ENCODE measurements around the gene PRKG1. TPM values are rescaled to one million over a fixed set of nuclear protein-coding genes. Genes with fewer than 3 reads are reported as not detected.

PRKG1 gene
- total RNA-seq, 1 donor = 19.5 TPM

GRCh38 chr10:51892965-51893658 lies 818.8 kb downstream of the PRKG1 start:
- Histone ChIP-seq H3K9me3 (ENCODE audit: low read depth, low read length) (no peaks in the 10 kb centered on the region), H3K27me3 (ENCODE audit: insufficient read depth, low read length) (no peaks in the 10 kb centered on the region), H4K20me1 (ENCODE audit: insufficient read depth, low read length) (no peaks in the 10 kb centered on the region), H2AFZ (ENCODE audit: low read length) (no peak overlapping the region), H3K4me3 (ENCODE audit: insufficient read depth, low read length) (no peak overlapping the region), H3K27ac (ENCODE audit: low read depth, low read length) (no peak overlapping the region), H3K4me2 (ENCODE audit: insufficient read depth, low read length) (no peak overlapping the region), H3K36me3 (ENCODE audit: insufficient read depth, low read length) (no peaks in the 10 kb centered on the region), H3K4me1 (ENCODE audit: insufficient read depth, low read length) (no peaks in the 10 kb centered on the region), H3K79me2 (ENCODE audit: insufficient read depth, low read length) (no peaks in the 10 kb centered on the region)
- no peak for DNase-seq (ENCODE audit: insufficient read length, low spot score, missing footprints)
- peak; percentile 42 for TF ChIP-seq CTCF (IDR thresholded peaks at IDR 0.05; ENCODE audit: extremely low read depth, low read depth, low read length)

DNA sequence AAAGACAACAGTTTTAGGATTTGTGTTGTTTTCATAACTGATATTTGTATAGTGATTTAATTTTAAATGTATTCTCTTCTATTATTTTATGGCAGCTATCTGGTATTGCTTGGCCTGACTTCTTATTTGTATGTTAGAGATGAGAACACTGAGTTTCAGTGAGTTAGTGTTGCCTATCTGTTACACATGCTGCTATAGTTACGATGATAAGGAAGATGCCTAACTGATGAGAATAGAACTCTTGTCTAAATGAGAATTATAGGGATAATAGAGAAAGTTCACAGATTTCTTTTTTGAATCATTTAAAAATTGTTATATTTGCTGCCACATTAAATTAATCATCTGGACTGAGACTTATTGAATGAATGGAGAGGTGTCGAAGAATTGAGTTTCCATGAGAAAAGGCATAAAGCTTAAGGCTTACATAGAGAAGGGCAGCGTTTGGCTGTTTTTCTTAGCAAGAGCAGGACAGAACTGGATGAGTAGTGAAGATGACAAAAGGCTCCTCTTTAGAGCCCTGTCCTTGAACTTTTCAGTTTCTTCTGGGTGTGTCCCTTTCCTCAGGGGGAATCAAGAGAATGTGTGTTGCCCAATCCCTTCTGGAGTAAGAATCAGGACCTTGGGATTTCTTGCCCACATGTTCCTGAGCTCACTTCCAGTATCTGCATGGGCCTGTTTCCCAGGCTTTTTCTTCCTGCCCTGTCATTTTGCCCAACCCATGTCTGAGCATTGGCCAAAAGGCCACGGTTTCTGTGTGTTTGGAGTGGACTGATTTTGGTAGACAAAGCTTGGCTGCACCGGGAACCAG lies 820.7 kb downstream of the PRKG1 start:
- no peaks in the 10 kb centered on the region for H3K9me3 ChIP-seq (ENCODE audit: low read depth, low read length)
- H3K27ac ChIP-seq (ENCODE audit: low read depth, low read length) = peak overlapping the region; percentile 80

DNA sequence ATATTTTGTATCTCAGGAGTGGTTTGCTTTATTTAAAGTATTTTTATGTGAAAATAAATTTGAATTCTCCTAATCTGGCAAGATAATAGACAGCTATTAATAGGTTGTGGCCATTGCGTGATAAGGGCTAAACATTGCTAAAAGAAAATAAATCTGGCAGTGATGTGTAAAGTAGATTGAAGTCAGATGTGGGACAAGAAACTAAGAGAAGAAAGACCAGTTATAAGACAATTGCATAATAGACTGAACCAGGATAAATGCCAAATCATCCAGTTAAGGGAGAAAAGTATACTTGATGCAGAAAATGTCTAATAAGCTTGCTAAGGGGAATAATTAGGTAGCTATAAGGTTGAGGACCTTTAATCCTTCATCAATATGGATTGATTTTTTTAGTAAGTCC lies 822.6 kb downstream of the PRKG1 start:
- H2AFZ ChIP-seq (ENCODE audit: low read length) = no peak overlapping the region
- H3K9me3 ChIP-seq (ENCODE audit: low read depth, low read length) = no peaks in the 10 kb centered on the region
- no peak for TF ChIP-seq CTCF (IDR thresholded peaks at IDR 0.05; ENCODE audit: extremely low read depth, low read depth, low read length)
- H3K79me2 ChIP-seq (ENCODE audit: insufficient read depth, low read length) = no peaks in the 10 kb centered on the region
- no peaks in the 10 kb centered on the region for H3K36me3 ChIP-seq (ENCODE audit: insufficient read depth, low read length)
- H3K4me3 ChIP-seq (ENCODE audit: insufficient read depth, low read length) = no peak overlapping the region
- H4K20me1 ChIP-seq (ENCODE audit: insufficient read depth, low read length) = no peaks in the 10 kb centered on the region
- no peaks in the 10 kb centered on the region for H3K27me3 ChIP-seq (ENCODE audit: insufficient read depth, low read length)
- no peaks in the 10 kb centered on the region for H3K4me1 ChIP-seq (ENCODE audit: insufficient read depth, low read length)
- H3K27ac ChIP-seq (ENCODE audit: low read depth, low read length) = no peak overlapping the region
- H3K4me2 ChIP-seq (ENCODE audit: insufficient read depth, low read length) = no peak overlapping the region
- no peak for DNase-seq (ENCODE audit: insufficient read length, low spot score, missing footprints)

More for the DNA sequence above, 820.7 kb downstream of the PRKG1 start:
- DNase-seq (ENCODE audit: insufficient read length, low spot score, missing footprints) = peak; percentile 72
- Histone ChIP-seq H3K4me1 (ENCODE audit: insufficient read depth, low read length) (no peaks in the 10 kb centered on the region), H3K36me3 (ENCODE audit: insufficient read depth, low read length) (no peaks in the 10 kb centered on the region), H2AFZ (ENCODE audit: low read length) (no peak overlapping the region), H3K4me2 (ENCODE audit: insufficient read depth, low read length) (no peak overlapping the region), H3K27me3 (ENCODE audit: insufficient read depth, low read length) (no peaks in the 10 kb centered on the region), H4K20me1 (ENCODE audit: insufficient read depth, low read length) (no peaks in the 10 kb centered on the region), H3K4me3 (ENCODE audit: insufficient read depth, low read length) (no peak overlapping the region), H3K79me2 (ENCODE audit: insufficient read depth, low read length) (no peaks in the 10 kb centered on the region)
- no peak for TF ChIP-seq CTCF (IDR thresholded peaks at IDR 0.05; ENCODE audit: extremely low read depth, low read depth, low read length)

GRCh38 chr10:51897560-51897959 lies 823.3 kb downstream of the PRKG1 start:
- no peaks in the 10 kb centered on the region for H3K9me3 ChIP-seq (ENCODE audit: low read depth, low read length)
- H4K20me1 ChIP-seq (ENCODE audit: insufficient read depth, low read length) = no peaks in the 10 kb centered on the region
- H3K4me2 ChIP-seq (ENCODE audit: insufficient read depth, low read length) = no peak overlapping the region
- no peak for TF ChIP-seq CTCF (IDR thresholded peaks at IDR 0.05; ENCODE audit: extremely low read depth, low read depth, low read length)
- no peak overlapping the region for H3K4me3 ChIP-seq (ENCODE audit: insufficient read depth, low read length)
- no peaks in the 10 kb centered on the region for H3K36me3 ChIP-seq (ENCODE audit: insufficient read depth, low read length)
- H2AFZ ChIP-seq (ENCODE audit: low read length) = no peak overlapping the region
- no peaks in the 10 kb centered on the region for H3K27me3 ChIP-seq (ENCODE audit: insufficient read depth, low read length)
- H3K4me1 ChIP-seq (ENCODE audit: insufficient read depth, low read length) = no peaks in the 10 kb centered on the region
- H3K79me2 ChIP-seq (ENCODE audit: insufficient read depth, low read length) = no peaks in the 10 kb centered on the region
- no peak overlapping the region for H3K27ac ChIP-seq (ENCODE audit: low read depth, low read length)
- no peak for DNase-seq (ENCODE audit: insufficient read length, low spot score, missing footprints)
